Endodermal cell (in vitro differentiated cells): ENCODE measurements around the gene CSNK1G2. TPM values are rescaled to one million over a fixed set of nuclear protein-coding genes. Genes with fewer than 3 reads are reported as not detected.

Experiments used
- DNase-seq: peaks from one replicate; pipeline ENCODE4 v3.0.0-alpha.2; 2017
- H3K27ac ChIP-seq: 2 replicates; pipeline ENCODE4 v1.5.1; 2013; ENCODE audit warnings: mild to moderate bottlenecking, low read depth, low read length, moderate library complexity
- H3K27me3 ChIP-seq: 2 replicates; pipeline ENCODE4 v1.6.1; 2013; ENCODE audit warnings: mild to moderate bottlenecking, low read length, moderate library complexity; ENCODE audit not compliant: insufficient read depth, control insufficient read depth, poor library complexity, severe bottlenecking
- H3K36me3 ChIP-seq: 2 replicates; pipeline ENCODE4 v1.7.0; 2013; ENCODE audit warnings: mild to moderate bottlenecking, low read length, moderate library complexity; ENCODE audit not compliant: control insufficient read depth, insufficient read depth
- H3K4me1 ChIP-seq: one replicate; pipeline ENCODE4 v1.7.0; 2013; ENCODE audit warnings: low read length; ENCODE audit not compliant: control insufficient read depth, insufficient read depth
- H3K4me3 ChIP-seq: 2 replicates; pipeline ENCODE4 v1.5.1; 2013; ENCODE audit warnings: mild to moderate bottlenecking, low read length, moderate library complexity
- H3K9ac ChIP-seq: 2 replicates; pipeline ENCODE4 v1.6.1; 2013; ENCODE audit warnings: mild to moderate bottlenecking, low read length, moderate library complexity; ENCODE audit not compliant: poor library complexity, severe bottlenecking; ENCODE audit errors: extremely low read depth
- H3K9me3 ChIP-seq: 2 replicates; pipeline ENCODE4 v1.6.1; 2013; ENCODE audit warnings: mild to moderate bottlenecking, low read length, moderate library complexity; ENCODE audit not compliant: control insufficient read depth
- H3K27ac Mint-ChIP-seq: 2 replicates; pipeline ENCODE4 v1.8.0; 2020; ENCODE audit warnings: mixed read lengths
- H3K27me3 Mint-ChIP-seq: 2 replicates; pipeline ENCODE4 v1.8.0; 2021; ENCODE audit warnings: mild to moderate bottlenecking, mixed read lengths; ENCODE audit not compliant: insufficient read depth
- H3K36me3 Mint-ChIP-seq: 2 replicates; pipeline ENCODE4 v1.8.0; 2020; ENCODE audit warnings: low read depth, mixed read lengths
- H3K4me1 Mint-ChIP-seq: 2 replicates; pipeline ENCODE4 v1.8.0; 2020; ENCODE audit warnings: mixed read lengths
- H3K4me3 Mint-ChIP-seq: 2 replicates; pipeline ENCODE4 v1.8.0; 2020; ENCODE audit warnings: mild to moderate bottlenecking, moderate library complexity, mixed read lengths
- H3K9me3 Mint-ChIP-seq: 2 replicates; pipeline ENCODE4 v1.8.0; 2020; ENCODE audit warnings: mild to moderate bottlenecking, mixed read lengths
- WGBS, 2 experiments: methylation state at CpG; one replicate each; pipeline versions ENCODE4 v1.1.5 to v1.1.7; 2013; ENCODE audit warnings: missing lambda C conversion rate in 2 of 2, mixed read lengths in 1 of 2; ENCODE audit not compliant: insufficient coverage in 1 of 2, insufficient read length in 1 of 2; 5-methylcytosine and 5-hydroxymethylcytosine counted together
- total RNA-seq, 2 donors: library from RNA; stranded (reverse); fragmentation: NEBNext Ultra II Directional in 1 of 2; extraction: Animal tissue kit (Norgen Biotek cat#: 25700) in 1 of 2; gene quantifications; 2 replicates in 1 of 2; 3 replicates in 1 of 2; pipeline ENCODE4 v1.2.1, GENCODE V29; 2021
- TF ChIP-seq, protein P1 (sequence below): fragments of 200-600 bp; sonication (generic); conservative IDR thresholded peaks from 2 replicates; pipeline ENCODE4 v1.5.0; 2021; ENCODE audit warnings: antibody characterized with exemption, mild to moderate bottlenecking

The CSNK1G2 gene
- total RNA-seq, 2 donors from 2014 or later, result 111 to 112 TPM

- Mint-ChIP-seq H3K27me3 (peaks cover 14% of the 10 kb centered on the region), H3K4me3 (no peak overlapping the region), H3K9me3 (peaks cover 13% of the 10 kb centered on the region), H3K36me3 (peaks cover 7% of the 10 kb centered on the region), H3K27ac (no peak overlapping the region), H3K4me1 (peaks cover 8% of the 10 kb centered on the region)
- no peak for DNase-seq
- Histone ChIP-seq H3K9ac (no peak overlapping the region), H3K36me3 (no peaks in the 10 kb centered on the region), H3K4me1 (no peaks in the 10 kb centered on the region), H3K4me3 (no peak overlapping the region), H3K9me3 (peaks cover 5% of the 10 kb centered on the region), H3K27ac (no peak overlapping the region), H3K27me3 (no peaks in the 10 kb centered on the region)
- WGBS, 2 experiments, result 93% methylated on average over 8 to 11 of the region's 11 CpGs
- TF ChIP-seq, protein P1, sequence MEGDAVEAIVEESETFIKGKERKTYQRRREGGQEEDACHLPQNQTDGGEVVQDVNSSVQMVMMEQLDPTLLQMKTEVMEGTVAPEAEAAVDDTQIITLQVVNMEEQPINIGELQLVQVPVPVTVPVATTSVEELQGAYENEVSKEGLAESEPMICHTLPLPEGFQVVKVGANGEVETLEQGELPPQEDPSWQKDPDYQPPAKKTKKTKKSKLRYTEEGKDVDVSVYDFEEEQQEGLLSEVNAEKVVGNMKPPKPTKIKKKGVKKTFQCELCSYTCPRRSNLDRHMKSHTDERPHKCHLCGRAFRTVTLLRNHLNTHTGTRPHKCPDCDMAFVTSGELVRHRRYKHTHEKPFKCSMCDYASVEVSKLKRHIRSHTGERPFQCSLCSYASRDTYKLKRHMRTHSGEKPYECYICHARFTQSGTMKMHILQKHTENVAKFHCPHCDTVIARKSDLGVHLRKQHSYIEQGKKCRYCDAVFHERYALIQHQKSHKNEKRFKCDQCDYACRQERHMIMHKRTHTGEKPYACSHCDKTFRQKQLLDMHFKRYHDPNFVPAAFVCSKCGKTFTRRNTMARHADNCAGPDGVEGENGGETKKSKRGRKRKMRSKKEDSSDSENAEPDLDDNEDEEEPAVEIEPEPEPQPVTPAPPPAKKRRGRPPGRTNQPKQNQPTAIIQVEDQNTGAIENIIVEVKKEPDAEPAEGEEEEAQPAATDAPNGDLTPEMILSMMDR, result no peak
These were observed 5.3 kb upstream of the CSNK1G2 start for GRCh38 chr19:1935484-1936208.

- Mint-ChIP-seq H3K27ac (no peak overlapping the region), H3K27me3 (peaks cover 14% of the 10 kb centered on the region), H3K4me3 (no peak overlapping the region), H3K9me3 (peaks cover 13% of the 10 kb centered on the region), H3K36me3 (peaks cover 7% of the 10 kb centered on the region), H3K4me1 (peaks cover 8% of the 10 kb centered on the region)
- TF ChIP-seq, protein P1, result no peak
- Histone ChIP-seq H3K9me3 (peaks cover 5% of the 10 kb centered on the region), H3K9ac (no peak overlapping the region), H3K27me3 (no peaks in the 10 kb centered on the region), H3K36me3 (no peaks in the 10 kb centered on the region), H3K4me1 (no peaks in the 10 kb centered on the region), H3K27ac (no peak overlapping the region), H3K4me3 (no peak overlapping the region)
- no peak for DNase-seq
- 90 to 97% methylated on average over 3 of the region's 3 CpGs for WGBS, 2 experiments
These were observed 4.5 kb upstream of the CSNK1G2 start for GRCh38 chr19:1936430-1936829.

DNA sequence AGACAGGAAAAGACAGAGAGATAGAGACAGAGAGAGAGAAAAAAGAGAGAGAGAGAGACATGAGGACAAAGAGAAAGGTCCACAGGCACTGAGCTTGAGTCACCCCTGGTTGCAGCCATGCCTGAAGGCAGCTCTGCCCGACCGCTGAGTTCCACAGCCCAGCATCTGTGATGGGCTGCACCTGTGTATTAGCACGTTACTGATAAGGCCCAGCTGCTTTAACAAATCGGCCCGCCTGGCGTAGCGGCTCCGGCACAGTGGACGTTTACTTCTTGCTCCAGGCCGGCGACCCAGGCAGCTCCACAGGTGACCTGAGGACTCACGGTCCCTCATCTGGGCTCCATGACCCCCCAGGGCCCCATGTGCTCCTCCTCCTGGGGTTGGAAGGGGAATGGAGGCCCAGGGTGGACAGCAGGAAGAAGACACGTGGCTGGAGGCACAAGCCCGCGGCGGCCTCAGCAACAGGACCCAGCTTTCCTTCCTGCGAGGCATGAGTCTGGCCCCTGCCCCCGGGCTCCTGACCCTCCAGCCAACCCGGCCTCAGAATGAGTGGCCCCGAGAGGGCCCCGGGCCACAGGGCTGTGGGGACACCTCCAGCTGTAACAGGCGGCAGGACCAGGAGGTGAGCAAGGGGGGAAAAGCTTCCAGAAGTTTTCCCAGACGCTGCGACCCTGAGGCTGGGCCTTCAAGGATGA is 3.9 kb upstream of the CSNK1G2 start:
- peaks cover 9% of the 10 kb centered on the region for H3K27me3 Mint-ChIP-seq
- peaks cover 5% of the 10 kb centered on the region for H3K36me3 Mint-ChIP-seq
- TF ChIP-seq, protein P1, result no peak
- Histone ChIP-seq H3K36me3 (no peaks in the 10 kb centered on the region), H3K4me3 (no peak overlapping the region), H3K9ac (no peak overlapping the region), H3K9me3 (no peaks in the 10 kb centered on the region), H3K27ac (no peak overlapping the region), H3K4me1 (no peaks in the 10 kb centered on the region), H3K27me3 (no peaks in the 10 kb centered on the region)
- H3K9me3 Mint-ChIP-seq, result peaks cover 8% of the 10 kb centered on the region
- 95 to 98% methylated on average over 18 to 24 of the region's 24 CpGs for WGBS, 2 experiments
- H3K4me3 Mint-ChIP-seq, result no peak overlapping the region
- peaks cover 8% of the 10 kb centered on the region for H3K4me1 Mint-ChIP-seq
- DNase-seq, result no peak
- H3K27ac Mint-ChIP-seq, result no peak overlapping the region
